Heart right ventricle (tissue), 16 donors: ENCODE results near the gene EIPR1. TPM values are rescaled to one million over a fixed set of nuclear protein-coding genes. Genes with fewer than 3 reads are reported as not detected.

Experiments used
- ATAC-seq, 8 donors: fragments of 200-7000 bp; cut with Tn5 transposase; one replicate each; pipeline ENCODE4 v1.9.1; 2020; ENCODE audit warnings: mild to moderate bottlenecking in 8 of 8, moderate library complexity in 8 of 8, moderate number of reproducible peaks in 1 of 8
- DNase-seq, 2 donors: peaks; one replicate each; pipeline ENCODE4 v3.0.0-alpha.2; 2020
- H3K27ac ChIP-seq, 10 donors: fragments of 200-600 bp; sonication (generic) in 2 of 10; one replicate each; pipeline versions ENCODE4 v1.5.0 to v1.8.0; 2020 to 2022; ENCODE audit warnings: mild to moderate bottlenecking in 3 of 10
- H3K27me3 ChIP-seq, 7 donors: fragments of 200-600 bp; one replicate each; pipeline ENCODE4 v1.8.0; 2021 to 2022; ENCODE audit warnings: mild to moderate bottlenecking in 2 of 7
- H3K36me3 ChIP-seq, 9 donors: fragments of 200-600 bp; sonication (generic) in 1 of 9; one replicate each; pipeline versions ENCODE4 v1.5.0 to v1.8.0; 2020 to 2022; ENCODE audit warnings: mild to moderate bottlenecking in 2 of 9
- H3K4me1 ChIP-seq, 9 donors: fragments of 200-600 bp; sonication (generic) in 1 of 9; one replicate each; pipeline versions ENCODE4 v1.5.0 to v1.8.0; 2020 to 2022; ENCODE audit warnings: mild to moderate bottlenecking in 4 of 9
- H3K4me3 ChIP-seq, 10 donors: fragments of 200-600 bp; sonication (generic) in 2 of 10; one replicate each; pipeline versions ENCODE4 v1.5.0 to v1.8.0; 2020 to 2022; ENCODE audit warnings: mild to moderate bottlenecking in 7 of 10, moderate library complexity in 2 of 10
- H3K9me3 ChIP-seq, 11 donors: fragments of 200-600 bp in 10 of 11; sonication (generic) in 2 of 11; one replicate each; pipeline versions ENCODE4 v1.5.0 to v1.8.0; 2013 to 2022; ENCODE audit warnings: mild to moderate bottlenecking in 2 of 11, control low read depth in 1 of 11, moderate library complexity in 1 of 11
- WGBS, 2 donors: extraction: QIAGEN DNeasy Blood & Tissue Kit; methylation state at CpG; one replicate each; pipeline ENCODE4 v1.1.7; 2013; ENCODE audit warnings: inconsistent platforms in 1 of 2; 5-methylcytosine and 5-hydroxymethylcytosine counted together
- intact Hi-C, 10 donors: fragments of 100-400 bp; cut with DNase I; formaldehyde crosslinking; loops; one replicate each; pipeline versions ENCODE4 v1.11.1 to v1.14.2; 2022
- polyA plus RNA-seq, 2 donors: library from polyadenylated mRNA; stranded (reverse); fragments of 200-250 nt; gene quantifications; one replicate each; pipeline ENCODE4 v1.2.3, GENCODE V29; 2013
- total RNA-seq, 10 donors: library from RNA; stranded (reverse); fragmentation: NEBNext Ultra II Directional in 3 of 10; extraction: Animal tissue kit (Norgen Biotek cat#: 25700) in 3 of 10; gene quantifications; one replicate each; pipeline versions ENCODE4 v1.2.1 to v1.2.4, GENCODE V29; 2021 to 2023
- TF ChIP-seq, protein P1 (sequence below), 9 donors: fragments of 200-600 bp; sonication (generic) in 2 of 9; IDR thresholded peaks; one replicate each; pipeline versions ENCODE4 v1.5.0 to v1.8.0; 2021 to 2022; ENCODE audit warnings: antibody characterized with exemption in 9 of 9, mild to moderate bottlenecking in 5 of 9, moderate library complexity in 1 of 9
- donor health status: Arrhythmogenic right ventricular cardiomyopathy.
- donor health status: ischemic (EF 13 %, LVEDD 7.1; RV severe dilation, severe dysfunction).
- donor health status: healthy with polysubstance abuse.
- donor health status: DM: no; HTN: yes; CAD: no.
- donor health status: DM: no; HTN: no; CAD: no.
- donor health status: ischemic (EF 25% LVEDD 6.9; RV normal size, moderate dysfunction).
- donor health status: ischemic (EF 25% LVEDD 5.7; RV mildly dilated, moderate dysfunction).
- donor health status: healthy.
- donor health status: DM: yes; HTN: yes; CAD: no.
- donor health status: Ischemic cardiomyopathy.
- donor health status: ischemic (EF 35%, LVEDD 5.7; RV mildly dilated, moderate dysfunction).
- donor health status: nonischemic (EF 11% LVEDD 7.7; RV severe dilation, severe dysfunction).
- donor health status: DM: yes; HTN: yes; CAD: no.
- donor health status: PGD.
- donor health status: ischemic (EF 29% LVEDD 5.4; RV normal size, mild dysfunction).
- donor health status: nonischemic (EF 23%, LVEDD 6.1; RV moderate dilation, normal function).

EIPR1 gene
- total and polyA plus RNA-seq, 12 donors, result 6.8 to 22.3 (median 12.0) TPM

DNA sequence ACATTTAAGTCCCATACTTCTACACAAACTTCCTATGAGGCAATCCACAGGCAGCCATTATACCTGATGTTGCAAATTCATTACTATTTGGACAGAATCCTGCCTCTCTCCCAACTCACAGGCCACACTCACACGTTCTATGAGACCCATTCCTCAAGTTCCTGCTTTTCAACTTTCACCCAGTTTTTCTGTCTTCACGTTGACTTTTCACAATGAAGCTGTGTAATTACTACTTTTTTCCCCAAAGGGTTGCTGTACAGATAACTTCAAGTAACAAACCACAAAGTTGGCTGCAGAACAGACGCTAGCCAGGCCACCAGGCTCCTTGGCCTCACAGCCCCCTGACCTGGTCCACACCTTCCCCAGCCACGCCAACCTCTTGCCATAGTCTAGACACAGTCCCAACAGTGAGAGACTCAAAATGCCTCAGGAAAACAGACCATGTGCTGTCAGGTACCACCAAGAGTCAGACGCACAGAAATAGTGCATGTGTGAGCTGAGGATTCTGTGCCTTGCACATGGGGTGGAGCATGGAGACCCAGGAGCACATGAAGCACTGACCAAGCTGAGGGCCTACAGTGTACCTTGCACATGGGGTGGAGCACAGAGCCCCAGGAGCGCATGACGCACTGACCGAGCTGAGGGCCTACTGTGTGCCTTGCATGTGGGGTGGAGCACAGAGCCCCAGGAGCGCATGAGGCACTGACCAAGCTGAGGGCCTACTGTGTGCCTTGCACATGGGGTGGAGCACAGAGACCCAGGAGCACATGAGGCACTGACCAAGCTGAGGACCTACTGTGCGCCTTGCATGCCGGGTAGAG, 61.0 kb downstream of the EIPR1 start:
- WGBS, 2 donors, result 94 to 95% methylated on average over 11 of the region's 11 CpGs
- DNase-seq, result no peak
- TF ChIP-seq, protein P1, sequence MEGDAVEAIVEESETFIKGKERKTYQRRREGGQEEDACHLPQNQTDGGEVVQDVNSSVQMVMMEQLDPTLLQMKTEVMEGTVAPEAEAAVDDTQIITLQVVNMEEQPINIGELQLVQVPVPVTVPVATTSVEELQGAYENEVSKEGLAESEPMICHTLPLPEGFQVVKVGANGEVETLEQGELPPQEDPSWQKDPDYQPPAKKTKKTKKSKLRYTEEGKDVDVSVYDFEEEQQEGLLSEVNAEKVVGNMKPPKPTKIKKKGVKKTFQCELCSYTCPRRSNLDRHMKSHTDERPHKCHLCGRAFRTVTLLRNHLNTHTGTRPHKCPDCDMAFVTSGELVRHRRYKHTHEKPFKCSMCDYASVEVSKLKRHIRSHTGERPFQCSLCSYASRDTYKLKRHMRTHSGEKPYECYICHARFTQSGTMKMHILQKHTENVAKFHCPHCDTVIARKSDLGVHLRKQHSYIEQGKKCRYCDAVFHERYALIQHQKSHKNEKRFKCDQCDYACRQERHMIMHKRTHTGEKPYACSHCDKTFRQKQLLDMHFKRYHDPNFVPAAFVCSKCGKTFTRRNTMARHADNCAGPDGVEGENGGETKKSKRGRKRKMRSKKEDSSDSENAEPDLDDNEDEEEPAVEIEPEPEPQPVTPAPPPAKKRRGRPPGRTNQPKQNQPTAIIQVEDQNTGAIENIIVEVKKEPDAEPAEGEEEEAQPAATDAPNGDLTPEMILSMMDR (IDR thresholded peaks at IDR 0.05), result no peak
- no peaks in the 10 kb centered on the region for H3K9me3 ChIP-seq
- ATAC-seq, result peak in 1 of 8 donors; percentile 15
- intact Hi-C loops, result no loop called here
- H3K36me3 ChIP-seq, result peaks cover 0 to 15% (median 0%) of the 10 kb centered on the region in 9 donors
- H3K4me1 ChIP-seq, result peaks cover 0 to 4% (median 0%) of the 10 kb centered on the region in 9 donors
- H3K27me3 ChIP-seq, result no peaks in the 10 kb centered on the region
- no peak overlapping the region for H3K27ac ChIP-seq
- H3K4me3 ChIP-seq, result no peak overlapping the region

DNA sequence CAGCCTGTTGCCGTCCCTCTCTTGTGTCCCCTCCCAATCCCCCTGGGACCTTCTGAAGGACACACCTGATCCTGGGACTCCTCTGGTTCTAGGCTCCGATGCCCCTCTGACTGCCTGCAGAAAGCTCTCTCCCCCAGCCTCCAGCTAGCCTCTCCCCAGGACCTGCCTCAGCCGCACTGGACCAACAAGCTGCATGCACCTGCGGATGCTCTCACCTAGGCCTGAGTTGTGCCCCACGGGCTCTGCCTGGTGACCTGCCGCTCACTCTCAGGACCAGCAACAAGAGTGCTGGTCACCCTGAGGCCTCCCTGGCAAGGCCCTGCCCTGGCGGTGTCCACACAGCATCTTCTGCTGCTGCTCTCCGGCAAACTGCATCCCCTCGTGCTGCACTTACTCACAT, 63.0 kb downstream of the EIPR1 start:
- Histone ChIP-seq H3K27me3 (no peaks in the 10 kb centered on the region), H3K36me3 (peaks cover 0 to 14% (median 0%) of the 10 kb centered on the region in 9 donors), H3K9me3 (no peaks in the 10 kb centered on the region), H3K4me3 (no peak overlapping the region), H3K4me1 (peaks cover 0 to 4% (median 0%) of the 10 kb centered on the region in 9 donors), H3K27ac (no peak overlapping the region)
- TF ChIP-seq, protein P1 (IDR thresholded peaks at IDR 0.05), result no peak
- WGBS, 2 donors, result 91 to 96% methylated on average over 9 of the region's 9 CpGs
- no peak for ATAC-seq
- intact Hi-C loops, result no loop called here
- DNase-seq, result no peak

DNA sequence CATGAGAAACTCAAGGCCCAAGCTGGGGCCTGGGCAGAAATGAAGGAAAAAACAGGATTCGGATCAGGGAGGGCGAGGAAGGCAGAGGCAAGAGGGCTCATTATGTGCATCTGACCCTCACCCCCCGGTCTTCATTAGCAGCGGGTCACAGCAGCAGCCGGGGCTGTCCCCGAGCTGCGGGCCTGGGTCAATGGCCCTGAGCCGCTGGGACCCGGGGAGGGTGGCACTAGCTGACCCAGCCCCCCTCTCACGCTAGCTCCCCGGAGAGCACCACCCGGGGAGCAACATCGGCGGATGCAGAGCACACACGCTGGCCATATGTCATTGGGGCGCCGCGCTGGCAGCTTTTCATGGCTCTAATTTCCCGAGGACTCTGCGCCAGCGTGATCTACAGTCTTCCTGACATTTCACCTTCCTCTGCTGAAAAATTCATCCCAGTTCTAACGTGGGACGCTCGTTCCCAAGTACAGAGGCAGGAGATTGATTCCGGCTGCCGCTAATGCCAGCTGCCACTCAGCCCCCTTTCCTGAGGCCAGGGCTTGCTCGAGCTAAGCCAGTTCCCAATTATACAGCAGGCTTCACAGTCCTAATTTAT, 63.7 kb downstream of the EIPR1 start:
- ATAC-seq (no peak), DNase-seq (no peak)
- no peaks in the 10 kb centered on the region for H3K9me3 ChIP-seq

More for the DNA sequence above, 63.7 kb downstream of the EIPR1 start:
- H3K4me3 ChIP-seq, result no peak overlapping the region
- peaks cover 0 to 13% (median 0%) of the 10 kb centered on the region in 9 donors for H3K36me3 ChIP-seq
- TF ChIP-seq, protein P1 (IDR thresholded peaks at IDR 0.05), result no peak
- WGBS, 2 donors, result 67 to 68% methylated on average over 27 of the region's 27 CpGs
- H3K27me3 ChIP-seq, result no peaks in the 10 kb centered on the region
- no peak overlapping the region for H3K27ac ChIP-seq
- intact Hi-C loops, result no loop called here
- peaks cover 0 to 4% (median 0%) of the 10 kb centered on the region in 9 donors for H3K4me1 ChIP-seq
